ENCODE measurements around the gene SPACA4. TPM values are rescaled to one million over a fixed set of nuclear protein-coding genes. Genes with fewer than 3 reads are reported as not detected.

Gene SPACA4
- total and polyA plus RNA-seq, 10 of the 15 experiments (the other 5 are each of a cell fraction or from before 2014, with no cell fraction given), result not detected

DNA sequence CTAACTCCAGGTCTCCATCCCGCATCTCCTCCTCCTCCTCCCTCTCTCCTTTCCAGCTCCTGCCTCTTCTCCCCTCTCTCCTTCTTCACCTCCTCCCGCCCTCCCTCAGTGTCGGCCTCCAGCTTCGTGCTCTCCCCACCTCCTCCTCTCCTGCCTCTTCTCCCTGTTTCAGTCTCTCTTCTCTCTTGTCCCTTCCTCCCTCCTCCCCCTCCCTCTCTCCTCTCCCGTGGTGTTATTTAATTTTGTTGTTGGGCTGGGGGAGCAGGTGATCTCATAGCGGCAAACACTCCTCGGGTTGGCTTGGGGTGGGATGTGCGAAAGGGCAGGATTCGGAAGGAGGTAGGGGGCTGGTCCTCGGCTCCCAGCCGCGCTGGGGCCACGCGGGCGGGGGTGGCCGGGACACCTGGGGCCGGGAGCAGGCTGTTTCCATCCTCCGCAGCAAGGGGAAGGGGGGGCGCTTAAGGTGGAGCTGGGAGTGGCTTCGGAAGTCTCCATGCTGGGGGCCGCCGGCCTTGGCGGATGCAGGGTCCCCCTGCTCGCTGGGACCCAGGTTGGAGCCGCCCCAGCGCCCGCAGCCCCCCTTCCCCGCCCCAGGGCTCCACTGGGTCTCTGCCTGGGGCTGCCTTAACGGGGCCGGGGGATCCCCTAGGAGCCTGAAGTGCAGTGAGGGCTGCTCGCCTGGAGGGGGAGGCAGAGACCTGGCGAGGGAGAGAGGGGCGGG lies 39.6 kb downstream of the SPACA4 start, which contains the start of gene CA11 (continued):
- TF ChIP-seq RAD21 (IDR thresholded peaks at IDR 0.05; ENCODE audit: insufficient read depth, low read depth, low read length) (peak; percentile 97), ZNF622 (IDR thresholded peaks at IDR 0.05) (no peak), MEF2A (IDR thresholded peaks at IDR 0.05; ENCODE audit: insufficient read depth, low read depth, low read length) (0 out of 2 replicates have a peak, but pooled peaks have one; percentile 48), LARP7 (IDR thresholded peaks at IDR 0.05) (peak; percentile 38; the same call in 1 of the 2 replicates)

- ChIA-PET SMC1A (ENCODE audit: uncharacterized antibody, unreplicated experiment) (interaction anchor here (1.3 to 2.4 kb wide), 5 partner anchors 27 to 347 kb away, joined by 3 to 11 read pairs (median 5); partner anchors contain the start of genes GYS1 and RUVBL2), RAD21 (ENCODE audit: unreplicated experiment) (interaction anchor here (1.6 to 2.0 kb wide), 4 partner anchors 28 to 347 kb away, joined by 4 to 7 read pairs (median 6); partner anchors contain the start of genes GYS1 and RUVBL2), POLR2A (interaction anchor here (2.0 kb wide), 1 partner anchor 13 kb away, joined by 15 read pairs; no protein-coding TSS in a partner anchor), CTCF (interaction anchor here (0.9 to 3.6 kb wide), 11 partner anchors 10 to 353 kb away, joined by 3 to 31 read pairs (median 6); no protein-coding TSS in a partner anchor)
- no peak overlapping the region for H3K9ac ChIP-seq (ENCODE audit: control insufficient read depth, insufficient read depth, low read length)
- H3K4me1 ChIP-seq (ENCODE audit: control insufficient read depth, insufficient read depth, low read length), result peaks cover 21% of the 10 kb centered on the region
- no peaks in the 10 kb centered on the region for H3K27me3 ChIP-seq (replicated peaks in 1 of 2; ENCODE audit: control insufficient read depth in 2 of 2, insufficient read depth in 2 of 2, low read length in 1 of 2)
- intact Hi-C loops (cut with micrococcal nuclease; ENCODE audit: unreplicated experiment), result loop anchor here (1.0 to 5.0 kb wide), 3 partner anchors 29 to 191 kb away; partner anchors contain the start of gene HSD17B14
- in situ Hi-C loops (cut with MboI), result loop anchor here (5.0 to 25.0 kb wide), 2 partner anchors 191 to 1241 kb away; partner anchors contain the start of genes AKT1S1, HSD17B14, IL4I1 and TBC1D17
- TF ChIP-seq SIX5 (IDR thresholded peaks at IDR 0.05; ENCODE audit: low read depth, low read length, severe bottlenecking), result peak; percentile 6
- no peak for TF ChIP-seq ZNF207 (IDR thresholded peaks at IDR 0.05; ENCODE audit: borderline replicate concordance)
- TF ChIP-seq ASH2L (IDR thresholded peaks at IDR 0.05; ENCODE audit: borderline replicate concordance, low read depth), result no peak
- TF ChIP-seq SREBF1 (IDR thresholded peaks at IDR 0.05; ENCODE audit: low read length), result no peak
- TF ChIP-seq POLR2A (IDR thresholded peaks at IDR 0.05; ENCODE audit: low read depth, low read length), result peak; percentile 63
- TF ChIP-seq SMARCA5 (IDR thresholded peaks at IDR 0.05), result no peak
- no peak for TF ChIP-seq ZNF274 (IDR thresholded peaks at IDR 0.05; ENCODE audit: insufficient read depth, insufficient read length)
- no peak for TF ChIP-seq MTA3 (IDR thresholded peaks at IDR 0.05; ENCODE audit: borderline replicate concordance, low read length)
- TF ChIP-seq ZNF24 (IDR thresholded peaks at IDR 0.05), result peak; percentile 28; the same call in 1 of the 2 replicates
- TF ChIP-seq ZZZ3 (IDR thresholded peaks at IDR 0.05; ENCODE audit: control insufficient read depth, insufficient read length, low read depth), result no peak
- 0 out of 2 replicates have a peak, but pooled peaks have one; percentile 75 for TF ChIP-seq NFXL1 (IDR thresholded peaks at IDR 0.05; ENCODE audit: borderline replicate concordance)
- no peak for TF ChIP-seq SMAD5 (IDR thresholded peaks at IDR 0.05; ENCODE audit: low read depth)
- TF ChIP-seq TARDBP (IDR thresholded peaks at IDR 0.05; ENCODE audit: borderline replicate concordance), result 0 out of 2 replicates have a peak, but pooled peaks have one; percentile 0
- 30% methylated on average over 3 of the region's 10 CpGs for WGBS (ENCODE audit: insufficient coverage, insufficient replicate concordance, low lambda C conversion rate, missing lambda C conversion rate)
- no peaks in the 10 kb centered on the region for H3K9me3 ChIP-seq (replicated peaks; ENCODE audit: control insufficient read depth, insufficient read depth, low read length)
- peak overlapping the region; percentile 91; the same call in 1 of the 2 replicates for H3K4me3 ChIP-seq
- no peaks in the 10 kb centered on the region for H3K79me2 ChIP-seq (ENCODE audit: control insufficient read depth, insufficient read depth, low read length)
- DNase-seq (ENCODE audit: low read depth, low spot score) (no peak), FAIRE-seq (no peak), ATAC-seq (no peak)
- H3K36me3 ChIP-seq (ENCODE audit: control insufficient read depth in 2 of 2, insufficient read depth in 2 of 2, low read length in 1 of 2), result no peaks in the 10 kb centered on the region
- BruUV-seq (replicated peaks), result no TSS peak
- 0 out of 2 replicates have a peak overlapping the region, but pooled peaks have one; percentile 10 for H3K27ac ChIP-seq (ENCODE audit: control insufficient read depth, insufficient read depth)
- H4K20me1 ChIP-seq (ENCODE audit: control insufficient read depth, insufficient read depth), result no peaks in the 10 kb centered on the region
- peak overlapping the region; percentile 88; the same call in 1 of the 2 replicates for H2AFZ ChIP-seq (ENCODE audit: control insufficient read depth, low read depth, low read length)
- H3K4me2 ChIP-seq (ENCODE audit: control insufficient read depth, insufficient read depth), result peak overlapping the region; percentile 97; the same call in 1 of the 2 replicates
These were observed 40.2 kb downstream of the SPACA4 start for GRCh38 chr19:48646722-48647216.

Measured in GM12878 (cell line).